DMS 273 (cell line): ENCODE measurements around the gene DRG1.
"Not testable (repeated sequence)": the region's sequence is repeated elsewhere in the genome, so short reads cannot be mapped to it uniquely, and the experiment has no call there.

Source experiments
- DNase-seq: peaks from one replicate; lab custom pipeline; 2025; ENCODE audit not compliant: unreplicated experiment; lab: John Stamatoyannopoulos, UW

Gene DRG1, protein sequence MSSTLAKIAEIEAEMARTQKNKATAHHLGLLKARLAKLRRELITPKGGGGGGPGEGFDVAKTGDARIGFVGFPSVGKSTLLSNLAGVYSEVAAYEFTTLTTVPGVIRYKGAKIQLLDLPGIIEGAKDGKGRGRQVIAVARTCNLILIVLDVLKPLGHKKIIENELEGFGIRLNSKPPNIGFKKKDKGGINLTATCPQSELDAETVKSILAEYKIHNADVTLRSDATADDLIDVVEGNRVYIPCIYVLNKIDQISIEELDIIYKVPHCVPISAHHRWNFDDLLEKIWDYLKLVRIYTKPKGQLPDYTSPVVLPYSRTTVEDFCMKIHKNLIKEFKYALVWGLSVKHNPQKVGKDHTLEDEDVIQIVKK

DNA sequence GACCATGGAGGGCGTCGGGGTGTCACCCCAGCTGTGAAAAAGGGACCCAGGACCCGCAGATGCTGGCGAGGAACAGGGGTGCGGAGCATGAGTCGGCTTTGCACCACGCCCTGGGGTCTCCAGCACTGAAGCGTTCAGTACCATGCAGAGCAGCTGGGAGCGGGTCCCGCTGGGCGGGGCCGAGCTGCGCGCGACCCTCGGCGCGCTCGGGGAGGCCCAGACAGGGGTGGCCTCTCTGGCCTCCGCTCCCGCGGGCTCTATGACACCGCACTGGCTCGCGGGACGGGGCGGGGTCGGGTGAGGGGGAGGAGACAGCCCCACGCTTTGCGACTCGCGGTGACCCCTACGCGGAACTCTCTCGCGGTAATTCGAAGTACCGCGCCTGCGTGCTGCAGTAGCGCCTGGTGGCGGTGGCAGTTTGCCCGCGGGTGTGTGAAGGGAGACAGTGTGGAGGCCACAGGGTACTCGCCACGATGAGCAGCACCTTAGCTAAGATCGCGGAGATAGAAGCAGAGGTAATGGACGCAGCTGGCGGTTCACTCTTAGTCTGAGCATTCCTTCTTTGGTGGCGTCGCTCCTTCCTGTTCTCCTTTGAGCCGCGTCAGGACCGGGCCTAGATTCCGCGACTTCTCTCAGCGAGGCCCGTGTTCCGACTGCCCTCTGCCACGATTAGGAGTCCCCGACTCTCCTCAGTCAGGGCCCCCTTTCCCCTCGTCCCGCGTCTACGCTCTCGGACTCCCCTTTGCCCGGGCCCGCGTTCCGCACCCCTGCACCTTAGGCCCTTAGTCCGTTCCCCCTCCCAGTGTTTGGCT is at the start of gene DRG1:
TSS of gene DRG1 (plus strand) at position 394 of the 812 bp plus-strand sequence. CDS start at position 474, 80 bp downstream.
- DNase-seq = peak; percentile 98

DNA sequence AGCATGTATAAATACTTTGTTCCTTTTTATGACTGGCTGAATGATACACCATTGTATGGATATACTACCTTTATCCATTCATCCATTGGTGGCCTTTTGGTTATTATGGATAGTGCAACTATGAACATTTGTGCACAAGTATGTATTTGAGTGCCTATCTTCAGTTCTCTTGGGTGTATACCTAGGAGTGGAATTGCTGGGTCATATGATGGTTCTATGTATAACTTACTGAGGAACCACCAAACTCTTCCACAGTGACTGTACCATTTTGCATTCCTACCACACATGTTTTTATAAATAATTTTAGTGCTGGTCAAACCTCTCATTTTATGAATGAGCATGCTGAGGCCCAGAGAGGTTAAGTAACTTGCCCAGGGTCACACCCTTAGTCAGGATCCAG is 49.4 kb upstream of the DRG1 start:
- no peak for DNase-seq

DNA sequence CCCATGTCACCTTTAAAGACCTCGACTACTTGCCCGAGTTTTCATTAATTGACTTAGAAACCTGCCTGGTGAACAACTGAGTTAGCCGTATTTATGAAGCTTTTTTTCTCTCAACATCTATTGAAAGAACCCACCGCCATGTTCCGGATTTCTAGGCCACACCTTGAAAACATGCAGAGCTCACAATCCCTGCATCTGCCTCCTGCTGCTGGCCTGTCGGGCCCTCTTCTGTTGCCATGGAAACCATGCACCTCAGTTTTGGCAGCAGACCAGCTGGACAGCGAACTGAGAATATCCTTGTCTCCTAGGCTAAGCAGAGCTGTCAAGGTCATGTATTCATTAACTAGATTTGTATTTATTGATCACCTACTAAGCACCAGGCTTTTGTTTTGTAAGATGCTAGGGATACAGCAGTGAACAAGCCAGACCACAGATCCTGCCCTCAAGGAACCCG is 49.0 kb upstream of the DRG1 start:
- peak; percentile 89 for DNase-seq

DNA sequence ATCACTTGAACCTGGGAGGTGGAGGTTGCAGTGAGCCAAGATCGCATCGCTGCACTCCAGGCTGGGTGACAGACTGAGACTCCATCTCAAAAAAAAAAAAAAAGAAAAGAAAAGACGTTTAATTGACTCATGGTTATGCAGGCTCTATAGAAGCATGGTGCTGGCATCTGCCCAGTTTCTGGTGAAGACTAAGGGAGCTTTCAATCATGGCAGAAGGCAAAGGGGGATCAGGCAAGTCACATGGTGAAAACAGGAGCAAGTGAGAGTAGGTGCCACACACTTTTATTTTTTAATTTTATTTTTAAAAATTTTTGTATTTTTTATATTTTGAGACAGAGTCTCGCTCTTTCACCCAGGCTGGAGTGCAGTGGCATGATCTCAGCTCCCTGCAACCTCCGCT is 44.9 kb upstream of the DRG1 start:
- no peak for DNase-seq

GRCh38 chr22:31360029-31360428 is 39.4 kb upstream of the DRG1 start:
- DNase-seq = no peak

GRCh38 chr22:31361743-31362142 is 37.7 kb upstream of the DRG1 start:
- DNase-seq = no peak

- DNase-seq = no peak
Measured at GRCh38 chr22:31363885-31364465, 35.4 kb upstream of the DRG1 start.

GRCh38 chr22:31367426-31367825 is 32.0 kb upstream of the DRG1 start:
- no peak for DNase-seq

GRCh38 chr22:31377612-31378011 is 21.8 kb upstream of the DRG1 start:
- DNase-seq = no peak

GRCh38 chr22:31378123-31378522 is 21.3 kb upstream of the DRG1 start:
- no peak for DNase-seq

- not testable (repeated sequence) for DNase-seq
Measured at GRCh38 chr22:31378651-31379050, 20.8 kb upstream of the DRG1 start.

GRCh38 chr22:31393893-31394292 is 5.5 kb upstream of the DRG1 start:
- no peak for DNase-seq

- no peak for DNase-seq
Measured at GRCh38 chr22:31394326-31394725, 5.1 kb upstream of the DRG1 start.

DNA sequence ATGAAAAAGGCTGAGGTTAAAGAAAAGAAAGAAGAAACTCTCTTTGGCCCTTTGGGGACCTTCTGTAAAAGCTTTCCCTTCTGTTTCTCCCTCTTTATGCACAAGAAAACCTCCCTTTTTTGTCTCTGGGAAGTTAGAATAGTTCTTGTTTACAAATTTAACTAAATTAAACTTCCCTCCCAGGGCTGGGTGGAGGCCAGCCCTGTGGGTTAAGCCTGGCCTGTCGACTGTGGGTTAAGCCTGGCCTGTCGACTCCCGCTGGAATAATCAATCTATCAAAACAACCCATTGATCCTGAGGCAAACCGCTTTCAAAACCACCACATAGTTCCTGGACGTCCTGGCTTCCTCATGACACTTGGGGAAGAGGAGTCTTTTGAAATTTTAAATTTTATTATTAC is 1.2 kb upstream of the DRG1 start:
- DNase-seq = no peak

- peak; percentile 24 for DNase-seq
Measured at GRCh38 chr22:31400023-31400397, 606 bp downstream of the DRG1 start.

DNA sequence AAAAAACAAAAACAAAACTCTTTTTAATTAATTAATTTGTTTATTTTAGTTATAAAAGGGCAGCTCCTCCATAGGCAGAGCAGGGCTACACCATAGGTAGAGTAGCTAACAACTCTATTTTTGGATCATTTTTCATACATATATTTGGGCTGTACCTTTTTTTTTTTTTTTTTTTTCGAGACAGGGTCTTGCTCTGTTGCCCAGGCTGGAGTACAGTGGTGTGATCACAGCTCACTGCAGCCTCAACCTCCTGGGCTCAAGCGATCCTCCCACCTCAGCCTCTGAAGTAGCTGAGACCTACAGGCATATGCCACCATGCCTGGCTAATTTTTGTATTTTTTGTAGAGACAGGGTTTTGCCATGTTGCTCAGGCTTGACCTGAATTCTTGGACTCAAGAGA is 2.9 kb downstream of the DRG1 start:
- not testable (repeated sequence) for DNase-seq

- no peak for DNase-seq
Measured at GRCh38 chr22:31425331-31426050, 26.1 kb downstream of the DRG1 start.

DNA sequence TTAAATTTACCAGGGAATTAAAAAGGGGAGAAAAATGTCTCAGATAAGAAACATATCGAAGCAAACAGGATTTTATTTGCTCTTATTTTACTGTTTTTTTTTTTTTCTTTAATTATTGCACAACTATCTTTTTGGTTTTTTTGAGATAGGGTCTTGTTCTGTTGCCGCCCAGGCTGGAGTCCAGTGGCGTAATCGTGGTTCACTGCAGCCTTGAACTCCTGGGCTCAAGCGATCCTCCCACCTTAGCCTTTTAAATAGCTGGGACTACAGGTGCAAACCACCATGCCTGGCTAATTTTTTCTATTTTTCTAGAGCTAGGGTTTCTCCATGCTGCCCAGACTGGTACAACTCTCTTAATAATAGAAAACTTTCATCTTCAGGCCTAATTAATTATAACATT is 32.5 kb downstream of the DRG1 start:
- no peak for DNase-seq

- no peak for DNase-seq
Measured at GRCh38 chr22:31436132-31436531, 36.7 kb downstream of the DRG1 start.

GRCh38 chr22:31439808-31440207 is 40.4 kb downstream of the DRG1 start:
- peak; percentile 77 for DNase-seq

GRCh38 chr22:31440681-31441080 is 41.3 kb downstream of the DRG1 start:
- no peak for DNase-seq
